ENCODE data around the gene SLC6A5. TPM values are rescaled to one million over a fixed set of nuclear protein-coding genes. Genes with fewer than 3 reads are reported as not detected.
"Not testable (repeated sequence)": the region's sequence is repeated elsewhere in the genome, so short reads cannot be mapped to it uniquely, and the experiment has no call there.

SLC6A5 gene
- total RNA-seq, result not detected

- peaks cover 100% of the 10 kb centered on the region for H3K27me3 ChIP-seq (ENCODE audit: insufficient read depth, low read length)
- H3K4me1 ChIP-seq (ENCODE audit: insufficient read depth, low read length), result no peaks in the 10 kb centered on the region
- no peaks in the 10 kb centered on the region for H3K9me3 ChIP-seq (ENCODE audit: low read depth, low read length)
- H3K4me3 ChIP-seq (ENCODE audit: low read length), result no peak within 1 kb of the TSS
Measured at GRCh38 chr11:20599221-20600019, at the start of gene SLC6A5. TSS of gene SLC6A5 (plus strand) at chr11:20599608. CDS start at chr11:20599673, 65 bp downstream.

DNA sequence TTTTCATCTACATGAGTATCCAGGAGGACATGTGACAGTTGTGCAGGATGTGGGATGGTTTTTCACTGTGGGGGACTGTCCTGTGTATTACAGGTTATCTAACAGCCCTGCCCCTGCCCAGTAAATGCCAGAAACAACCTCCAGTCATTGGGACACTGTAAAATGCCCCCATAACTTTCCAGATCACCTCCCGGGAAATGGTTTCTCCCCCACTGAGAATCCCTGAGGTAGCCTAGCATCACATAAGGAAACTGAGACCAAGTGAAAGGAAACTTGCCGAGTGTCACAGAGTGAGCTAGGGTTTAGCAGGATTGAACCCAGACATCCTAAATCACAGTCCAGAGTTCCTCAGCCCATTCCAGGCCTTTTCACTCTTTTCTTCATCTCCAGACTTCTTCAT, 48.3 kb upstream of the SLC6A5 start:
- H3K27me3 ChIP-seq (ENCODE audit: insufficient read depth, low read length), result no peaks in the 10 kb centered on the region
- no peaks in the 10 kb centered on the region for H3K4me1 ChIP-seq (ENCODE audit: insufficient read depth, low read length)
- no peak overlapping the region for H3K4me3 ChIP-seq (ENCODE audit: low read length)
- H3K9me3 ChIP-seq (ENCODE audit: low read depth, low read length), result no peaks in the 10 kb centered on the region

- Histone ChIP-seq H3K27me3 (ENCODE audit: insufficient read depth, low read length) (no peaks in the 10 kb centered on the region), H3K9me3 (ENCODE audit: low read depth, low read length) (no peaks in the 10 kb centered on the region), H3K4me3 (ENCODE audit: low read length) (no peak overlapping the region), H3K4me1 (ENCODE audit: insufficient read depth, low read length) (no peaks in the 10 kb centered on the region)
Measured at GRCh38 chr11:20555783-20556182, 43.6 kb upstream of the SLC6A5 start.

DNA sequence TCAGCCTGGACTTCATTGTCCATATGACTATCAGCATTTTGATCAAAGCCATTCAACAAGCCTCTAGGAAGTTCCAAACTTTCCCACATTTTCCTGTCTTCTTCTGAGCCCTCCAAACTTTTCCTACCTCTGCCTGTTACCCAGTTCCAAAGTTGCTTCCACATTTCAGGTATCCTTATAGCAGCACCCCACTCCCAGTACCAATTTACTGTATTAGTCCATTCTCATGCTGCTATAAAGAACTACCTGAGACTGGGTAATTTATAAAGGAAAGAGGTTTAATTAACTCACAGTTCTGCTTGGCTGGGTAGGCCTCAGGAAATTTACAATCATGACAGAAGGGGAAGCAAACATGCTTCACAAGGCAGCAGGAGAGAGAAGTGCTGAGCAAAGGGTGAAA, 43.0 kb upstream of the SLC6A5 start:
- not testable (repeated sequence) for H3K4me3 ChIP-seq (ENCODE audit: low read length); H3K4me1 ChIP-seq (ENCODE audit: insufficient read depth, low read length); H3K9me3 ChIP-seq (ENCODE audit: low read depth, low read length); H3K27me3 ChIP-seq (ENCODE audit: insufficient read depth, low read length)

GRCh38 chr11:20558741-20559140, 40.7 kb upstream of the SLC6A5 start:
- Histone ChIP-seq H3K27me3 (ENCODE audit: insufficient read depth, low read length) (no peaks in the 10 kb centered on the region), H3K9me3 (ENCODE audit: low read depth, low read length) (no peaks in the 10 kb centered on the region), H3K4me1 (ENCODE audit: insufficient read depth, low read length) (no peaks in the 10 kb centered on the region), H3K4me3 (ENCODE audit: low read length) (no peak overlapping the region)

DNA sequence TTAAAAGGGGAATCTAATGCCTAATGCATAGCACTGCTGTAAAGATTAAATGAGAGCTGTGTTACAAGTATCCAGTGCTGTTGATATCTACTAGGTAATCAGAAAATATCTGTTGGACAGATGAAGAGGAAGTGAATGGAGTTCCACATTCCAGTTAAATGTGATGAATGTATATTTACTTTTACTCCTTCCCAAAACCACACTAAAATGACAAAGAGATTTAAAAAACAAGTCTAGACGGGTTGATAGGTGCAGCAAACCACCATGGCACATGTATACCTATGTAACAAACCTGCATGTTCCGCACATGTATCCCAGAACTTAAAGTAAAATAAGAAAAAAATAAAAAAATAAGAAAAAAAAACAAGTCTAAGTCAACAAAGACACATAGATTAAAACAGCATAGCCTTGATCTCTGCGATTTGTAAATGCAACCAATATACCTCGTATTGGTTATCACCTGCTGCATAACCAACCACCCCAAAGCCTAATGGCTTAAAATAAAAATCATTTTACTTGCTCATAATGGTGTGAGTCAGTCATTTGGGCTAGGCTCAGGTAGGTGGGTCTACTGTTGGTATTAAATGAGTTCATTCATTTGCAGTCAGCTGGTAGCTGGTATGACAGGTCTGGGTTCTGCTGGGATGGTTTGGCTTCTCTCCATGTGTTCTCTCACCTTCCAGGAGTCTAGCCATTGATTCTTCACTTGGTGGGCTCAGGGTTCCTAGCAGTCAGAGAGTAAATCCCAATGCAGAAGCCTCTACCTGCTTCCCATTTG, 39.7 kb upstream of the SLC6A5 start:
- no peaks in the 10 kb centered on the region for H3K4me1 ChIP-seq (ENCODE audit: insufficient read depth, low read length)
- H3K9me3 ChIP-seq (ENCODE audit: low read depth, low read length), result no peaks in the 10 kb centered on the region
- no peak overlapping the region for H3K4me3 ChIP-seq (ENCODE audit: low read length)
- no peaks in the 10 kb centered on the region for H3K27me3 ChIP-seq (ENCODE audit: insufficient read depth, low read length)

DNA sequence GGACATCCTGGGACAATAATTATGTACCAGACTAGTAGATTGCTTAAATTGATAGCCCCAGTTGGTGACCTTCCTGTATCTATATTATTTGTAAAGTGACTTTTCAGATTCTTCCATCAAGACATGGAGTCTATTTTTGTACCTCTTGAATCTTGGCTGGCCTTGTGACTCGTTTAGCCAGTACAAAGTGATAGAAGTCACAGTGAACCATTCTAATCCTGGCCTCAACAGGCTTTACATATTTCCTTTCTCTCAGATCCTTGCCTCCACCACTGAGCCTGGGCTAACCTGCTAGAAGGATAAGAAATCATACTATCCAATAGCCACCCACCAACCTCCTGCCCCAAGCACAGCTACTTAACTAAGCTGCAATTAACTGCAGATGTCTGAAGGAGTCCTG, 37.5 kb upstream of the SLC6A5 start:
- no peaks in the 10 kb centered on the region for H3K27me3 ChIP-seq (ENCODE audit: insufficient read depth, low read length)
- no peaks in the 10 kb centered on the region for H3K4me1 ChIP-seq (ENCODE audit: insufficient read depth, low read length)
- H3K4me3 ChIP-seq (ENCODE audit: low read length), result no peak overlapping the region
- H3K9me3 ChIP-seq (ENCODE audit: low read depth, low read length), result no peaks in the 10 kb centered on the region

DNA sequence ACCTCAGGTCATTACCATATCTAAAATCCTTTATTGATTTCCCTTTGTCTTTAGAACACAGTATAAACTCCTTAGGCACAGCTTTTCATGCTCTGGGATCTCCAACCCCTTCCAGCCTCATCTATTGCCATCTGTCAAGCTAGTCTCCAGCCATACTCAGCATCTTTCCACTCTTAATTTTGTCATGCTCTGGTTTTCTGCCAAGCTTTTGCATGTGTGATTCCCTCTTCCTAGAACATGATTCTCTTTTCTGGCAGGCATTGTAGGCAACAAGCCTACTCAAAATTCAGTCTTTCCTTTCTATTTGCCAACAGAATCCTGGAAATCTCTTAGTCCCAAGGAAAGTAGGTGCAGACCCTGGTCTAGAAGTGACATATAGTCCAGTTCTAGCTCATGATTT, 35.5 kb upstream of the SLC6A5 start:
- H3K4me1 ChIP-seq (ENCODE audit: insufficient read depth, low read length), result no peaks in the 10 kb centered on the region
- no peaks in the 10 kb centered on the region for H3K9me3 ChIP-seq (ENCODE audit: low read depth, low read length)
- no peak overlapping the region for H3K4me3 ChIP-seq (ENCODE audit: low read length)
- H3K27me3 ChIP-seq (ENCODE audit: insufficient read depth, low read length), result no peaks in the 10 kb centered on the region

DNA sequence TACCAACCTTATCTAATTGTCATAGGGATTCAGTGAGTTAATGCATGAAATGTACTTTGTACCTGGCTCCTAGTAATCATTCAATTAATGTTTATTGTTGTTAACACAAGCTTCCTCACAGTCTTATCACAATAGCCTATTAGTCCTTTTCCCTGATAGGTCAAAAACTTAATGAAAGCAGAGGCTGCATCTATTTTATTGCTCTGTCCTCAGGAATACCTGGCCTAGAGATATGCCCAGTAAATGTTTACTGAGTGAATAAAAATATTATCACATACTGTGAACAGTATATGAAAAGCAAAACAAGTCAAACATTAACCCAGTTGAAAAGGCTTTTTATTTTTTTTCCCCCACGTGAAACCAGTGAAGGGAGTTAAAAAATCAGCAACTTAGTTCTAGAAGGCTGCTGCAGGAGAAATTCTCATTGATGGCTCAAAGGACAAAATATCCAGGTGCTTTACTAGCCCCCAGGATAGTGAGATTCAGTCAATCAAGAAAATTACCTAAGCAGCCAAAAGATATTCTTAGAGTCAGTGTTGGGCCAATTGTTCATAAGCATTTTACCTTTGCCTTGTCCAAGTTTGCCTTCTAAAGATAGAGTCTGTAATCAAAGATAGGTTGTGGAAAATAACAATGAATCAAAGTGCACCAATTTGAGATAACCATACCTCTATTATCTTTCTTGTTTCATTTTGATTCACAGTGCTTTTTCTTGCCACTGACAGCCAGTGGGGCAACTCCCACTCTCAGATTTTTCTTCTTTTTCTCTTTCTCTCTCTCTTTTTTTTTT, 34.4 kb upstream of the SLC6A5 start:
- Histone ChIP-seq H3K4me1 (ENCODE audit: insufficient read depth, low read length) (no peaks in the 10 kb centered on the region), H3K9me3 (ENCODE audit: low read depth, low read length) (no peaks in the 10 kb centered on the region), H3K4me3 (ENCODE audit: low read length) (no peak overlapping the region), H3K27me3 (ENCODE audit: insufficient read depth, low read length) (no peaks in the 10 kb centered on the region)

- not testable (repeated sequence) for H3K4me3 ChIP-seq (ENCODE audit: low read length); H3K9me3 ChIP-seq (ENCODE audit: low read depth, low read length); H3K27me3 ChIP-seq (ENCODE audit: insufficient read depth, low read length); H3K4me1 ChIP-seq (ENCODE audit: insufficient read depth, low read length)
Measured at GRCh38 chr11:20566115-20566514, 33.3 kb upstream of the SLC6A5 start.

- Histone ChIP-seq H3K4me3 (ENCODE audit: low read length) (no peak overlapping the region), H3K9me3 (ENCODE audit: low read depth, low read length) (no peaks in the 10 kb centered on the region), H3K4me1 (ENCODE audit: insufficient read depth, low read length) (no peaks in the 10 kb centered on the region), H3K27me3 (ENCODE audit: insufficient read depth, low read length) (no peaks in the 10 kb centered on the region)
Measured at GRCh38 chr11:20566591-20567434, 32.6 kb upstream of the SLC6A5 start.

DNA sequence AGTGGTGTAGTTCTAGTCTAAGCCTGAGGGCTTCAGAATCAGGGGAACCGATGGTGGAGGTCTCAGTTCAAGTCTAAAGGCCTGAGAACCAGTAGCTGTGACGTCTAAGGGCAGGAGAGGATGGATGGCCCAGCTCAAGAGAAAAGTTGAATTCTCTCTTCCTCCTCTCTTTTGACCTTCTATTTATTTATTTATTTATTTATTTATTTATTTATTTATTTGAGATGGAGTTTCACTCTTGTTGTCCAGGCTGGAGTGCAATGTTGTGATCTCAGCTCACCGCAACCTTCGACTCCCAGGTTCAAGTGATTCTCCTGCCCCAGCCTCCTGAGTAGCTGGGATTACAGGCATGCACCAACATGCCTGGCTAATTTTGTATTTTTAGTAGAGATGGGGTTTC, 19.7 kb upstream of the SLC6A5 start:
- H3K4me3 ChIP-seq (ENCODE audit: low read length); H3K9me3 ChIP-seq (ENCODE audit: low read depth, low read length); H3K27me3 ChIP-seq (ENCODE audit: insufficient read depth, low read length); H3K4me1 ChIP-seq (ENCODE audit: insufficient read depth, low read length): not testable (repeated sequence)

- no peaks in the 10 kb centered on the region for H3K9me3 ChIP-seq (ENCODE audit: low read depth, low read length)
- no peaks in the 10 kb centered on the region for H3K4me1 ChIP-seq (ENCODE audit: insufficient read depth, low read length)
- H3K27me3 ChIP-seq (ENCODE audit: insufficient read depth, low read length), result no peaks in the 10 kb centered on the region
- H3K4me3 ChIP-seq (ENCODE audit: low read length), result no peak overlapping the region
Measured at GRCh38 chr11:20583201-20583600, 16.2 kb upstream of the SLC6A5 start.

- Histone ChIP-seq H3K4me1 (ENCODE audit: insufficient read depth, low read length) (no peaks in the 10 kb centered on the region), H3K27me3 (ENCODE audit: insufficient read depth, low read length) (no peaks in the 10 kb centered on the region), H3K4me3 (ENCODE audit: low read length) (no peak overlapping the region), H3K9me3 (ENCODE audit: low read depth, low read length) (no peaks in the 10 kb centered on the region)
Measured at GRCh38 chr11:20584093-20584774, 15.2 kb upstream of the SLC6A5 start.

Measured in mononuclear cell (primary cell).